ENCODE data around the gene ADCY10.

DNA sequence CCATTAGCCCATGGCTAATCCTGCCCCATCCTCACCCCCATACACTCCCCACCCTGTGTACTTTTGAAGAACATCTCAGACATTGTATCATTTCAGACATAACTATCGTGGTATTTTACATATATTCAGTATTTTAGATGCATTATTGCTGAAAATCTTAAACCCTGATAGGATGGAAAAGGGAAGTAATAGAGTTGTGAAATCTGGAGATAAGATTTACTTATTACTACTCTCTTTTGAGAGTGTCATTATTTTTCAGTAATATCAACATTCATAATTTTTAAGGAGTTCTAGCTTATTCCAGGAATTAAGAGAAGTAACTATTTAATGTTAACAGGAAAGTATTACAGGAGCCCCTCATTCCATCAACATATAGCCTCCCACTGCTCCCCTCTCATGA is 34.4 kb downstream of the ADCY10 start:
- TF ChIP-seq POLR2AphosphoS5 (IDR thresholded peaks at IDR 0.05; ENCODE audit: low read depth, low read length) (no peak), REST (IDR thresholded peaks at IDR 0.05; ENCODE audit: insufficient read depth in 1 of 2, low read depth in 2 of 2, low read length in 2 of 2) (no peak), SIN3A (IDR thresholded peaks at IDR 0.05; ENCODE audit: borderline replicate concordance, insufficient read depth, low read length) (no peak), TAF1 (IDR thresholded peaks at IDR 0.05; ENCODE audit: borderline replicate concordance, insufficient read depth, low read length) (no peak), FOXP2 (optimal IDR thresholded peaks at IDR 0.05; ENCODE audit: borderline replicate concordance, extremely low read depth, extremely low read length, insufficient read depth) (no peak)
